Measurements from ENCODE around the gene IPO8. TPM values are rescaled to one million over a fixed set of nuclear protein-coding genes. Genes with fewer than 3 reads are reported as not detected.
A peak's percentile ranks its signal among the peaks of the same experiment; 100 is the strongest.

Gene IPO8
- 26.7 and 35.4 TPM in 2 replicates for total RNA-seq

- TF ChIP-seq CTCF (IDR thresholded peaks at IDR 0.05; ENCODE audit: insufficient read depth, low read depth, low read length): peak; percentile 48
Measured at GRCh38 chr12:30695199-30696102, at the start of gene IPO8. Gene IPO8 (minus strand): TSS chr12:30695869. CDS start chr12:30695647, 222 bp downstream.

GRCh38 chr12:30744321-30744720 lies 48.7 kb upstream of the IPO8 start:
- DNase-seq (ENCODE audit: low read depth): no peak
- no peak for TF ChIP-seq CTCF (IDR thresholded peaks at IDR 0.05; ENCODE audit: insufficient read depth, low read depth, low read length)
- H3K4me3 ChIP-seq (ENCODE audit: low read depth, low read length): no peak overlapping the region

More at GRCh38 chr12:30695199-30696102, at the start of gene IPO8:
- peak within 1 kb of the TSS; percentile 98 for H3K4me3 ChIP-seq (ENCODE audit: low read depth, low read length)
- DNase-seq (ENCODE audit: low read depth): peak; percentile 93

GRCh38 chr12:30740274-30740673 lies 44.6 kb upstream of the IPO8 start:
- H3K4me3 ChIP-seq (ENCODE audit: low read depth, low read length): no peak overlapping the region
- no peak for DNase-seq (ENCODE audit: low read depth)
- no peak for TF ChIP-seq CTCF (IDR thresholded peaks at IDR 0.05; ENCODE audit: insufficient read depth, low read depth, low read length)

GRCh38 chr12:30739020-30739419 lies 43.4 kb upstream of the IPO8 start:
- no peak for TF ChIP-seq CTCF (IDR thresholded peaks at IDR 0.05; ENCODE audit: insufficient read depth, low read depth, low read length)
- H3K4me3 ChIP-seq (ENCODE audit: low read depth, low read length): no peak overlapping the region
- DNase-seq (ENCODE audit: low read depth): no peak

GRCh38 chr12:30732954-30733637 lies 37.4 kb upstream of the IPO8 start:
- no peak for DNase-seq (ENCODE audit: low read depth)
- no peak overlapping the region for H3K4me3 ChIP-seq (ENCODE audit: low read depth, low read length)
- no peak for TF ChIP-seq CTCF (IDR thresholded peaks at IDR 0.05; ENCODE audit: insufficient read depth, low read depth, low read length)

- no peak for TF ChIP-seq CTCF (IDR thresholded peaks at IDR 0.05; ENCODE audit: insufficient read depth, low read depth, low read length)
- no peak for DNase-seq (ENCODE audit: low read depth)
- no peak overlapping the region for H3K4me3 ChIP-seq (ENCODE audit: low read depth, low read length)
Measured at GRCh38 chr12:30730011-30730410, 34.3 kb upstream of the IPO8 start.

Data from fibroblast of villous mesenchyme (primary cell).